CD4-positive, CD25-positive, alpha-beta regulatory T cell (primary cell): Measurements from ENCODE around the gene TRIM24. TPM values are rescaled to one million over a fixed set of nuclear protein-coding genes. Genes with fewer than 3 reads are reported as not detected.

ENCODE experiments used
- ATAC-seq, 2 donors: fragments of 150-1000 bp; cut with Tn5 transposase; one replicate each; pipeline ENCODE4 v1.10.0; 2021; ENCODE audit warnings: low read depth in 2 of 2, moderate number of reproducible peaks in 2 of 2, moderate library complexity in 1 of 2
- DNase-seq, 3 donors: peaks; one replicate each; pipeline versions ENCODE4 v3.0.0 to v3.0.0-alpha.2; 2012 to 2022; ENCODE audit warnings: mixed read lengths in 1 of 3
- H3K27ac ChIP-seq: one replicate; pipeline ENCODE4 v1.7.0; 2013; ENCODE audit warnings: mild to moderate bottlenecking, low read length; ENCODE audit not compliant: insufficient read depth, poor library complexity, severe bottlenecking
- H3K27me3 ChIP-seq: one replicate; pipeline ENCODE4 v1.7.0; 2013; ENCODE audit warnings: low read length; ENCODE audit not compliant: control insufficient read depth, insufficient read depth
- H3K36me3 ChIP-seq: one replicate; pipeline ENCODE4 v1.7.0; 2013; ENCODE audit warnings: mild to moderate bottlenecking, low read length, moderate library complexity; ENCODE audit not compliant: control insufficient read depth, insufficient read depth
- H3K4me1 ChIP-seq: 2 replicates; pipeline ENCODE4 v1.7.0; 2013; ENCODE audit warnings: mild to moderate bottlenecking, low read length; ENCODE audit not compliant: insufficient read depth, control insufficient read depth, poor library complexity, severe bottlenecking
- H3K4me3 ChIP-seq: one replicate; pipeline ENCODE4 v1.7.0; 2013; ENCODE audit warnings: low read depth, mild to moderate bottlenecking, low read length, moderate library complexity
- H3K9me3 ChIP-seq, 2 experiments: 1 replicate in 1 of 2; 2 replicates in 1 of 2; pipeline ENCODE4 v1.7.0; 2013; ENCODE audit warnings: low read length in 2 of 2, mild to moderate bottlenecking in 1 of 2, moderate library complexity in 1 of 2; ENCODE audit not compliant: control insufficient read depth in 2 of 2
- H3K27ac Mint-ChIP-seq, 3 donors: one replicate each; pipeline ENCODE4 v1.8.0; 2020 to 2022; ENCODE audit warnings: mild to moderate bottlenecking in 3 of 3, mixed read lengths in 3 of 3, moderate library complexity in 2 of 3
- H3K27me3 Mint-ChIP-seq: one replicate; pipeline ENCODE4 v1.8.0; 2022; ENCODE audit warnings: mild to moderate bottlenecking, mixed read lengths
- H3K36me3 Mint-ChIP-seq: one replicate; pipeline ENCODE4 v1.8.0; 2020; ENCODE audit warnings: mixed read lengths
- H3K4me1 Mint-ChIP-seq, 4 donors: one replicate each; pipeline ENCODE4 v1.8.0; 2020 to 2022; ENCODE audit warnings: mixed read lengths in 4 of 4, mild to moderate bottlenecking in 1 of 4
- H3K4me3 Mint-ChIP-seq, 4 donors: one replicate each; pipeline ENCODE4 v1.8.0; 2020 to 2022; ENCODE audit warnings: mild to moderate bottlenecking in 4 of 4, mixed read lengths in 4 of 4, moderate library complexity in 3 of 4
- H3K9me3 Mint-ChIP-seq, 7 donors: one replicate each; pipeline ENCODE4 v1.8.0; 2020 to 2022; ENCODE audit warnings: mixed read lengths in 7 of 7, mild to moderate bottlenecking in 3 of 7, moderate library complexity in 2 of 7
- polyA plus RNA-seq, 4 donors: library from polyadenylated mRNA; unstranded; fragments of 300-500 nt; fragmentation: Illumina TruSeq; gene quantifications; one replicate each; pipeline ENCODE4 v1.2.3, GENCODE V29; 2021
- total RNA-seq: library from RNA; stranded (reverse); gene quantifications from one replicate; pipeline ENCODE4 v1.2.3, GENCODE V29; 2022

TRIM24 gene
- total and polyA plus RNA-seq, 5 donors from 2014 or later: 5.6 to 20.5 (median 7.8) TPM

DNA sequence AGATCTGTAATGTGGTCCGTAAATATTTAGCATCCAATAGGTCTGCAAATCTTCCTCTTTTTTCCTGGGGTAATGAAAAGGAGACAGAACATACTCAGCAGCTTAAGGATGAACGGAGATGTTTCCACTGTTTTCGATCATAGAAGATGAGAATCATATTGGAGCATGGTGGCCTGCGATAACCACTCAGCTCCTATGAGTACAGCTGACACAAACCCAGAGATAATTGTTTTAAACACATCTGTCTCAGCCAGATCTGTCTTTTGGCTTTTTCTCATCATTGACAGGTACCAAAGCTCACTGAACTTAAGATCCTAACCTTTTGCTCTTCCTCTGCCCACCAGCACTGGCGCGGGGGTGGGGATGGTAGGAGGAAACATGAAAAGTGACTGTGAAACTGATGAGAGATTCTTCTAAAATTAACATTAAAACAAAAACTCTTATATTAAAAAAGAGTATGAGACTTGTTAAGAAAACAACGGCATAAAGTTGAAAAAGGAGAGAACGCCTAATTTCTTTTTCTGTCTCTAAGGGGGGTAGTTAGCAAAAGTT lies 170.1 kb downstream of the TRIM24 start:
- Histone ChIP-seq H3K27ac (no peak overlapping the region), H3K4me3 (no peak overlapping the region), H3K36me3 (no peaks in the 10 kb centered on the region), H3K4me1 (peaks cover 12% of the 10 kb centered on the region), H3K9me3 (no peaks in the 10 kb centered on the region), H3K27me3 (no peaks in the 10 kb centered on the region)
- Mint-ChIP-seq H3K9me3 (peaks cover 0 to 1% (median 0%) of the 10 kb centered on the region in 7 donors), H3K27me3 (peaks cover 5% of the 10 kb centered on the region), H3K36me3 (no peaks in the 10 kb centered on the region), H3K4me3 (no peak overlapping the region), H3K4me1 (peaks cover 3 to 28% (median 11%) of the 10 kb centered on the region in 4 donors), H3K27ac (no peak overlapping the region)
- no peak for ATAC-seq
- DNase-seq: no peak

- Histone ChIP-seq H3K27me3 (no peaks in the 10 kb centered on the region), H3K4me1 (no peaks in the 10 kb centered on the region), H3K9me3 (no peaks in the 10 kb centered on the region), H3K27ac (no peak overlapping the region), H3K4me3 (no peak overlapping the region), H3K36me3 (no peaks in the 10 kb centered on the region)
- no peak for ATAC-seq
- Mint-ChIP-seq H3K36me3 (no peaks in the 10 kb centered on the region), H3K27me3 (peaks cover 5% of the 10 kb centered on the region), H3K4me3 (no peak overlapping the region), H3K9me3 (peaks cover 0 to 1% (median 0%) of the 10 kb centered on the region in 7 donors), H3K4me1 (peaks cover 0 to 8% (median 2%) of the 10 kb centered on the region in 4 donors), H3K27ac (no peak overlapping the region)
- no peak for DNase-seq
Measured at GRCh38 chr7:138632384-138632783, 172.3 kb downstream of the TRIM24 start.

GRCh38 chr7:138632826-138633602 lies 173.0 kb downstream of the TRIM24 start:
- no peak overlapping the region for H3K27ac Mint-ChIP-seq
- DNase-seq (no peak), ATAC-seq (no peak)
- Histone ChIP-seq H3K9me3 (no peaks in the 10 kb centered on the region), H3K27me3 (no peaks in the 10 kb centered on the region), H3K36me3 (no peaks in the 10 kb centered on the region), H3K27ac (no peak overlapping the region), H3K4me1 (no peaks in the 10 kb centered on the region), H3K4me3 (no peak overlapping the region)
- peaks cover 0 to 1% (median 0%) of the 10 kb centered on the region in 7 donors for H3K9me3 Mint-ChIP-seq
- no peak overlapping the region for H3K4me3 Mint-ChIP-seq
- peaks cover 0 to 8% (median 2%) of the 10 kb centered on the region in 4 donors for H3K4me1 Mint-ChIP-seq
- no peaks in the 10 kb centered on the region for H3K36me3 Mint-ChIP-seq
- H3K27me3 Mint-ChIP-seq: peaks cover 5% of the 10 kb centered on the region

Other genes starting within 250 kb of the TRIM24 start
- gene SVOPL, start 241.1 kb downstream of the TRIM24 start, total RNA-seq: not detected
- under 1 TPM in 2 of 4 donors, not detected in 2; 0.35 to 0.44 TPM for gene SVOPL, start 241.1 kb downstream of the TRIM24 start, polyA plus RNA-seq